K562 (cell line): ENCODE data around the gene PLSCR3. TPM values are rescaled to one million over a fixed set of nuclear protein-coding genes. Genes with fewer than 3 reads are reported as not detected.

Experiments
- ATAC-seq: fragments of 200-7000 bp; cut with Tn5 transposase; 3 replicates; pipeline ENCODE4 v1.9.1; 2020; ENCODE audit warnings: moderate library complexity
- BruUV-seq: library from RNA; stranded (reverse); fragments of 400-500 nt; replicated peaks from 2 replicates; lab custom pipeline; 2021; lab: Mats Ljungman, UMichigan
- CTCF ChIA-PET: fragments of 300-600 bp; formaldehyde crosslinking; extraction: SDS; loops from one replicate; lab custom pipeline; 2021; ENCODE audit warnings: low intra/inter-chr PET ratio; lab: Yijun Ruan, JAX
- POLR2A ChIA-PET: fragments of 300-600, 350-650 bp; sonication (Branson Sonifier 250); formaldehyde crosslinking; extraction: SDS; loops from one replicate; lab custom pipeline; 2021; ENCODE audit warnings: antibody characterized with exemption, inconsistent platforms; lab: Yijun Ruan, JAX
- DNase-seq, 4 experiments: peaks; one replicate each; pipeline versions ENCODE4 v3.0.0 to v3.0.0-alpha.2; 2011 to 2018; ENCODE audit warnings: low spot score in 3 of 4, mixed read lengths in 3 of 4; ENCODE audit errors: extremely low read depth in 1 of 4
- FAIRE-seq: peaks from 2 replicates; lab custom pipeline; 2011; peaks lifted over from hg19 to GRCh38; lab: Jason Lieb, UNC
- H2AFZ ChIP-seq: 2 replicates; pipeline ENCODE4 v1.6.0; 2011; ENCODE audit warnings: low read depth, low read length, control low read depth, inconsistent platforms
- H3K27ac ChIP-seq: fragments of 200-600 bp; 3 replicates; pipeline ENCODE4 v1.8.0; 2011; ENCODE audit warnings: low read depth, mild to moderate bottlenecking, control low read depth, inconsistent platforms, low read length, moderate library complexity, mixed read lengths; ENCODE audit errors: extremely low read depth
- H3K27me3 ChIP-seq, 2 experiments: fragments of 300-600 bp in 1 of 2; 2 replicates in 1 of 2; 3 replicates in 1 of 2; pipeline versions ENCODE4 v1.6.0 to v1.8.0; 2011; ENCODE audit warnings: inconsistent platforms in 2 of 2, low read length in 2 of 2, mild to moderate bottlenecking in 1 of 2, mixed read lengths in 1 of 2, moderate library complexity in 1 of 2; ENCODE audit not compliant: control insufficient read depth in 2 of 2, insufficient read depth in 2 of 2
- H3K36me3 ChIP-seq: fragments of 300-600 bp; 3 replicates; pipeline ENCODE4 v1.8.0; 2011; ENCODE audit warnings: mild to moderate bottlenecking, low read length, inconsistent platforms; ENCODE audit not compliant: control insufficient read depth, insufficient read depth
- H3K4me1 ChIP-seq, 2 experiments: fragments of 200-600 bp in 1 of 2; replicated peaks in 1 of 2; 2 replicates in 1 of 2; 3 replicates in 1 of 2; pipeline versions ENCODE4 v1.5.1 to v1.8.0; 2011; ENCODE audit warnings: inconsistent platforms in 2 of 2, low read length in 2 of 2, mild to moderate bottlenecking in 1 of 2, mixed read lengths in 1 of 2, moderate library complexity in 1 of 2; ENCODE audit not compliant: control insufficient read depth in 2 of 2, insufficient read depth in 2 of 2
- H3K4me2 ChIP-seq: 2 replicates; pipeline ENCODE4 v1.6.1; 2011; ENCODE audit warnings: low read length, control low read depth, inconsistent platforms, mixed read lengths; ENCODE audit not compliant: insufficient read depth
- H3K4me3 ChIP-seq: fragments of 200-600 bp; sonication (generic), shearing (Covaris generic); 2 replicates; pipeline ENCODE4 v1.5.1; 2016; ENCODE audit warnings: control low read depth, inconsistent platforms
- H3K79me2 ChIP-seq: fragments of 200-600 bp; 3 replicates; pipeline ENCODE4 v1.8.0; 2011; ENCODE audit warnings: low read length, inconsistent platforms; ENCODE audit not compliant: control insufficient read depth, insufficient read depth
- H3K9ac ChIP-seq, 2 experiments: 2 replicates each; pipeline versions ENCODE4 v1.6.0 to v1.6.1; 2011; ENCODE audit warnings: low read depth in 2 of 2, low read length in 2 of 2, control low read depth in 1 of 2, inconsistent platforms in 1 of 2, mild to moderate bottlenecking in 1 of 2, mixed read lengths in 1 of 2; ENCODE audit not compliant: insufficient read depth in 1 of 2
- H3K9me1 ChIP-seq: one replicate; pipeline ENCODE4 v1.6.0; 2011; ENCODE audit warnings: inconsistent platforms, mild to moderate bottlenecking, low read length, moderate library complexity; ENCODE audit not compliant: control insufficient read depth, insufficient read depth
- H3K9me3 ChIP-seq: replicated peaks from 2 replicates; pipeline ENCODE4 v1.5.1; 2011; ENCODE audit warnings: low read depth, low read length, inconsistent platforms; ENCODE audit not compliant: control insufficient read depth, insufficient read depth
- H4K20me1 ChIP-seq: replicated peaks from 2 replicates; pipeline ENCODE4 v1.6.1; 2011; ENCODE audit warnings: low read length, inconsistent platforms, mixed read lengths; ENCODE audit not compliant: control insufficient read depth, insufficient read depth
- CBFB ChIP-seq: sonication (generic); formaldehyde crosslinking; IDR thresholded peaks from 2 replicates; pipeline ENCODE4 v1.4.0; 2020; ENCODE audit warnings: mild to moderate bottlenecking, missing genetic modification reagents
- ELF2 ChIP-seq: fragments of 250-450 bp; sonication (Bioruptor Pico); IDR thresholded peaks from 2 replicates; pipeline ENCODE4 v1.5.0; 2021; ENCODE audit warnings: mild to moderate bottlenecking
- EZH2 ChIP-seq: IDR thresholded peaks from 2 replicates; pipeline ENCODE4 v1.6.1; 2012; ENCODE audit warnings: low read depth, mild to moderate bottlenecking, inconsistent platforms, low read length, borderline replicate concordance
- HLTF ChIP-seq: fragments of 450-650 bp; IDR thresholded peaks from 2 replicates; pipeline ENCODE4 v1.6.1; 2016
- NFE2L1 ChIP-seq: fragments of 450-650 bp; IDR thresholded peaks from 2 replicates; pipeline ENCODE4 v1.6.1; 2016; ENCODE audit warnings: missing genetic modification characterization, low read depth, mild to moderate bottlenecking, missing compliant biosample characterization, moderate library complexity, borderline replicate concordance
- NUFIP1 ChIP-seq: fragments of 450-650 bp; IDR thresholded peaks from 2 replicates; pipeline ENCODE4 v1.6.1; 2018; ENCODE audit not compliant: partially characterized antibody
- POLR2A ChIP-seq: fragments of 450-650 bp; conservative IDR thresholded peaks from 2 replicates; pipeline ENCODE4 v1.6.1; 2016
- POLR2G ChIP-seq: fragments of 200-400 bp; formaldehyde crosslinking; IDR thresholded peaks from 2 replicates; pipeline ENCODE4 v1.6.1; 2017; ENCODE audit warnings: low read depth, mild to moderate bottlenecking, antibody characterized with exemption, low read length, moderate library complexity
- SAFB2 ChIP-seq: fragments of 200-400 bp; formaldehyde crosslinking; IDR thresholded peaks from 2 replicates; pipeline ENCODE4 v1.6.1; 2018; ENCODE audit warnings: borderline replicate concordance, low read length, low read depth, moderate library complexity; ENCODE audit not compliant: severe bottlenecking
- ZNF140 ChIP-seq: fragments of 250-450 bp; sonication (Bioruptor Pico); IDR thresholded peaks from 2 replicates; pipeline ENCODE4 v1.8.0; 2021; ENCODE audit warnings: moderate library complexity, mild to moderate bottlenecking, inconsistent platforms
- WGBS: fragments of 100-300 bp; shearing (Covaris generic); methylation state at CpG from one replicate; pipeline ENCODE4 v1.1.6; 2016; ENCODE audit warnings: low coverage, mixed read lengths; ENCODE audit not compliant: insufficient coverage; ENCODE audit errors: missing lambda C conversion rate; 5-methylcytosine and 5-hydroxymethylcytosine counted together
- in situ Hi-C: fragments of 300-500 bp; cut with MboI; formaldehyde crosslinking; loops from 4 replicates; pipeline ENCODE4 v1.15.0; 2018; ENCODE audit warnings: inconsistent platforms, mixed read lengths
- intact Hi-C: fragments of 100-400 bp; cut with micrococcal nuclease; formaldehyde crosslinking; loops from 2 replicates; pipeline ENCODE4 v1.14.2; 2022
- polyA plus RNA-seq, 8 experiments: library from polyadenylated mRNA; depleted of rRNA in 4 of 8; stranded (reverse) in 5 of 8; unstranded in 3 of 8; fragments of >200 nt; fragmentation: Nextera tagmentation in 2 of 8; fragmentation: Illumina TruSeq in 1 of 8; extraction: Ambion mirVana in 2 of 8; extraction: Trizol in 1 of 8; gene quantifications; 2 replicates each; pipeline versions ENCODE4 v1.2.1 to v1.2.3, GENCODE V29; 2011 to 2014; ENCODE audit warnings: inconsistent platforms in 1 of 8, missing spikeins in 1 of 8
- total RNA-seq, 7 experiments: library from RNA; depleted of rRNA in 6 of 7; stranded (reverse); fragments of >200 nt in 6 of 7; fragmentation: Illumina TruSeq in 2 of 7; extraction: Trizol in 2 of 7; gene quantifications; 2 replicates each; pipeline versions ENCODE4 v1.2.1 to v1.2.3, GENCODE V29; 2011 to 2021; ENCODE audit warnings: low replicate concordance in 1 of 7
- TF ChIP-seq, protein P1 (sequence below), 3 experiments: fragments of 200-800 bp in 1 of 3; fragments of 250-450 bp in 1 of 3; fragments of 450-650 bp in 1 of 3; sonication (Bioruptor Pico) in 1 of 3; sonication (Bioruptor generic) in 1 of 3; formaldehyde crosslinking in 1 of 3; IDR thresholded peaks; 2 replicates each; pipeline versions ENCODE4 v1.6.1 to v1.8.0; 2016 to 2022; ENCODE audit warnings: mild to moderate bottlenecking in 2 of 3, missing genetic modification characterization in 2 of 3, missing compliant biosample characterization in 1 of 3, moderate library complexity in 1 of 3

Gene PLSCR3
- total and polyA plus RNA-seq, 9 of the 15 experiments (the other 6 are each of a cell fraction or from before 2014, with no cell fraction given) = 3.2 to 16.8 (median 4.5) TPM

DNA sequence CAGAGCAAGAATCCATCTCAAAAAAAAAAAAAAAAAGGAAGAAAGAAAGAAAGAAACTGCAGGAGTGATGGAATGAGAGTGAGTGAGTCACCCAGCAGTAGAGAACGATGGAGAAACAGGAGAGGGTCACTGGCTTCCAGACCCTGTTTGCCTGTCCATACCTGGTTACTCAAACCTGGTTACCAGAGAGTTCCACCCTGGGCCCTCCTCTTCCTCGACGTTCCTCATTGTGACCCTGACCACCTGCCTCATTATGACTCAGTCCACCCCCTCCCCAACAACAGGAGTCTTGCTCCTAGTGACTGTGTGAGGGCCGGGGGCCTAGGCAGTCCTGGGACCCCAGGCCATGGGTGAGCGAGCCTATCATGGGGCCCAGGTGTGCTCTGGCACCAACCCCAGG, 34.2 kb upstream of the PLSCR3 start, which contains the start of gene SPEM3:
SPEM3 (plus strand) TSS at position 301 of the 400 bp plus-strand sequence; CDS start at position 347, 46 bp downstream.
- Histone ChIP-seq H2AFZ (no peak within 1 kb of the TSS), H3K4me1 (peaks cover 0 to 14% of the 10 kb centered on the region in 2 experiments; a peak in 2 of 5 replicates), H3K9ac (no peak within 1 kb of the TSS), H3K4me2 (no peak within 1 kb of the TSS), H3K9me3 (no peaks in the 10 kb centered on the region), H3K4me3 (no peak within 1 kb of the TSS), H3K36me3 (no peaks in the 10 kb centered on the region), H3K9me1 (no peaks in the 10 kb centered on the region), H3K27ac (no peak within 1 kb of the TSS)
- intact Hi-C loops (no loop called here), in situ Hi-C loops (no loop called here)
- ChIA-PET CTCF (no interaction called here), POLR2A (interaction anchor here (0.6 kb wide), 1 partner anchor 221 kb away, joined by 4 read pairs; no protein-coding TSS in a partner anchor)
- DNase-seq (no peak), ATAC-seq (no peak)
- WGBS = 0% methylated on average over 3 of the region's 5 CpGs
- no TSS peak for BruUV-seq
- TF ChIP-seq CBFB (CRISPR knock-in tag) (no peak), POLR2A (no peak), EZH2 (no peak), ZNF140 (no peak), ELF2 (CRISPR knock-in tag) (no peak), NUFIP1 (no peak), SAFB2 (no peak), HLTF (no peak), NFE2L1 (tag) (no peak), POLR2G (no peak)
- TF ChIP-seq, protein P1, sequence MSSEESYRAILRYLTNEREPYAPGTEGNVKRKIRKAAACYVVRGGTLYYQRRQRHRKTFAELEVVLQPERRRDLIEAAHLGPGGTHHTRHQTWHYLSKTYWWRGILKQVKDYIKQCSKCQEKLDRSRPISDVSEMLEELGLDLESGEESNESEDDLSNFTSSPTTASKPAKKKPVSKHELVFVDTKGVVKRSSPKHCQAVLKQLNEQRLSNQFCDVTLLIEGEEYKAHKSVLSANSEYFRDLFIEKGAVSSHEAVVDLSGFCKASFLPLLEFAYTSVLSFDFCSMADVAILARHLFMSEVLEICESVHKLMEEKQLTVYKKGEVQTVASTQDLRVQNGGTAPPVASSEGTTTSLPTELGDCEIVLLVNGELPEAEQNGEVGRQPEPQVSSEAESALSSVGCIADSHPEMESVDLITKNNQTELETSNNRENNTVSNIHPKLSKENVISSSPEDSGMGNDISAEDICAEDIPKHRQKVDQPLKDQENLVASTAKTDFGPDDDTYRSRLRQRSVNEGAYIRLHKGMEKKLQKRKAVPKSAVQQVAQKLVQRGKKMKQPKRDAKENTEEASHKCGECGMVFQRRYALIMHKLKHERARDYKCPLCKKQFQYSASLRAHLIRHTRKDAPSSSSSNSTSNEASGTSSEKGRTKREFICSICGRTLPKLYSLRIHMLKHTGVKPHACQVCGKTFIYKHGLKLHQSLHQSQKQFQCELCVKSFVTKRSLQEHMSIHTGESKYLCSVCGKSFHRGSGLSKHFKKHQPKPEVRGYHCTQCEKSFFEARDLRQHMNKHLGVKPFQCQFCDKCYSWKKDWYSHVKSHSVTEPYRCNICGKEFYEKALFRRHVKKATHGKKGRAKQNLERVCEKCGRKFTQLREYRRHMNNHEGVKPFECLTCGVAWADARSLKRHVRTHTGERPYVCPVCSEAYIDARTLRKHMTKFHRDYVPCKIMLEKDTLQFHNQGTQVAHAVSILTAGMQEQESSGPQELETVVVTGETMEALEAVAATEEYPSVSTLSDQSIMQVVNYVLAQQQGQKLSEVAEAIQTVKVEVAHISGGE (CRISPR knock-in tag; IDR thresholded peaks at IDR 0.05) = no peak
- TF ChIP-seq, all 486 proteins: peak for 0
- H4K20me1 ChIP-seq = no peaks in the 10 kb centered on the region
- H3K79me2 ChIP-seq = no peaks in the 10 kb centered on the region
- no peak for FAIRE-seq
- no peaks in the 10 kb centered on the region for H3K27me3 ChIP-seq
